Measurements from ENCODE around the gene PTGR3. TPM values are rescaled to one million over a fixed set of nuclear protein-coding genes. Genes with fewer than 3 reads are reported as not detected.
A peak's percentile ranks its signal among the peaks of the same experiment; 100 is the strongest.

Gene PTGR3
- total RNA-seq, 1 experiment from 2014 or later, result 1.6 TPM

- Mint-ChIP-seq H3K4me1 (peaks cover 34 to 36% of the 10 kb centered on the region in 2 experiments), H3K27ac (no peak overlapping the region), H3K4me3 (peak overlapping the region; percentile 51 to 89), H3K27me3 (ENCODE audit: low read depth) (peaks cover 86% of the 10 kb centered on the region), H3K36me3 (ENCODE audit: insufficient read depth in 1 of 3, low read depth in 3 of 3) (no peaks in the 10 kb centered on the region; a peak in 2 of 7 replicates), H3K9me3 (no peaks in the 10 kb centered on the region; a peak in 1 of 5 replicates)
- Histone ChIP-seq H3T11ph (ENCODE audit: low read length) (no peak overlapping the region), H2AK5ac (ENCODE audit: insufficient read length, low read length) (no peak overlapping the region), H3K4me2 (ENCODE audit: insufficient read depth, insufficient read length, low read length) (peak overlapping the region; percentile 66), H3K27ac (ENCODE audit: insufficient read length, low read depth, low read length) (no peak overlapping the region), H3K9ac (ENCODE audit: extremely low read depth, insufficient read length, low read length) (no peak overlapping the region), H3K4me1 (ENCODE audit: insufficient read depth, low read length) (no peaks in the 10 kb centered on the region; the same call in 1 of the 2 replicates), H3K79me2 (ENCODE audit: insufficient read depth, low read length) (no peaks in the 10 kb centered on the region), H2BK15ac (ENCODE audit: low read depth, low read length) (no peak overlapping the region), H3K79me1 (ENCODE audit: insufficient read depth, low read depth, low read length, poor library complexity, severe bottlenecking) (no peaks in the 10 kb centered on the region), H4K8ac (replicated peaks; ENCODE audit: insufficient read length, low read depth, low read length) (no peak overlapping the region), H3K23ac (ENCODE audit: insufficient read length, low read depth, low read length) (no peak overlapping the region), H3K14ac (ENCODE audit: insufficient read depth, low read length) (no peak overlapping the region), H3K27me3 (ENCODE audit: insufficient read depth, low read length) (peaks cover 54% of the 10 kb centered on the region), H4K5ac (ENCODE audit: insufficient read length, low read depth, low read length) (no peak overlapping the region), H2BK12ac (ENCODE audit: insufficient read length, low read depth, low read length) (no peak overlapping the region), H4K20me1 (ENCODE audit: control insufficient read depth, insufficient read depth, insufficient read length) (no peaks in the 10 kb centered on the region), H2AFZ (ENCODE audit: low read length) (no peak overlapping the region), H3K56ac (ENCODE audit: insufficient read length, low read depth, low read length) (no peak overlapping the region), H3K18ac (ENCODE audit: insufficient read length, low read depth, low read length) (no peak overlapping the region), H2BK5ac (ENCODE audit: insufficient read length, low read length) (no peak overlapping the region), H4K91ac (ENCODE audit: insufficient read length, low read depth, low read length) (no peak overlapping the region), H3K9me3 (ENCODE audit: control insufficient read depth, low read depth, low read length) (no peaks in the 10 kb centered on the region), H2BK20ac (ENCODE audit: low read depth, low read length, poor library complexity, severe bottlenecking) (no peak overlapping the region), H3K23me2 (ENCODE audit: insufficient read length, low read depth, low read length, poor library complexity, severe bottlenecking) (peaks cover 29% of the 10 kb centered on the region), H2BK120ac (ENCODE audit: low read depth, low read length, poor library complexity, severe bottlenecking) (no peak overlapping the region), H3K4ac (ENCODE audit: low read depth, low read length) (no peak overlapping the region)
- TF ChIP-seq CTCF (conservative IDR thresholded peaks at IDR 0.05), result no peak
- DNase-seq, result no peak
- WGBS (ENCODE audit: extremely low coverage, insufficient read length, low lambda C conversion rate), result no CpG with 5 or more reads among the region's 75 CpGs
Observed at GRCh38 chr18:75204732-75205513, 4.0 kb downstream of the PTGR3 start.
